Prostate gland (tissue), 2 donors: ENCODE results near the gene SPCS1.

Experiments
- POLR2A ChIP-seq: fragments of 450-650 bp; IDR thresholded peaks from one replicate; pipeline ENCODE4 v1.6.1; 2016; ENCODE audit warnings: antibody characterized with exemption, mild to moderate bottlenecking
- POLR2AphosphoS5 ChIP-seq: sonication (generic); formaldehyde crosslinking; IDR thresholded peaks from one replicate; pipeline ENCODE4 v1.6.1; 2017; ENCODE audit warnings: antibody characterized with exemption
- TF ChIP-seq, protein P1 (sequence below), 4 experiments: fragments of 200-600 bp in 2 of 4; fragments of 450-650 bp in 2 of 4; sonication (generic) in 2 of 4; IDR thresholded peaks; 1 replicate in 3 of 4; 2 replicates in 1 of 4; pipeline ENCODE4 v1.5.1; 2016 to 2019; ENCODE audit warnings: antibody characterized with exemption in 4 of 4, mild to moderate bottlenecking in 2 of 4, moderate library complexity in 2 of 4

DNA sequence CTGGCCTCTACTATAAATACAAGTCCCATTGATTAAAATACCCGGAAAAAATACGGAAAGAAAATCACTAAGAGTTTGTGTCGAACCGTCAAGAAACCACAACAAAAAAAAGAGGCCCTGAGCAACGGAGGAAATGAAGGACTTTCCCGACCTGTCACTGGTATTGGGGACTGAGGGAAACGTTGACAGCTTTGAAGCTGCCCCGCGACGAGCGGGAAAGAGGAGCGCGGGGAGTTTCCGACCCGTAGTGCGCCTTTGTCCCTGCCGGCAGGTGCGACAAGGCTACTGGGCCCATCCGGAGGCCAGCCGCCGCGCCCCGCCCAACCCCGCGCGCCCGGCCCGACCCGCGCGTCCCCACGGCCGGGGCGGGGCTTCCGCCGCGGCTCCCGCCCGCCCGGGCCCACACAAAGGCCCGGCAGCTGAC is 20.6 kb upstream of the SPCS1 start:
- TF ChIP-seq, protein P1, sequence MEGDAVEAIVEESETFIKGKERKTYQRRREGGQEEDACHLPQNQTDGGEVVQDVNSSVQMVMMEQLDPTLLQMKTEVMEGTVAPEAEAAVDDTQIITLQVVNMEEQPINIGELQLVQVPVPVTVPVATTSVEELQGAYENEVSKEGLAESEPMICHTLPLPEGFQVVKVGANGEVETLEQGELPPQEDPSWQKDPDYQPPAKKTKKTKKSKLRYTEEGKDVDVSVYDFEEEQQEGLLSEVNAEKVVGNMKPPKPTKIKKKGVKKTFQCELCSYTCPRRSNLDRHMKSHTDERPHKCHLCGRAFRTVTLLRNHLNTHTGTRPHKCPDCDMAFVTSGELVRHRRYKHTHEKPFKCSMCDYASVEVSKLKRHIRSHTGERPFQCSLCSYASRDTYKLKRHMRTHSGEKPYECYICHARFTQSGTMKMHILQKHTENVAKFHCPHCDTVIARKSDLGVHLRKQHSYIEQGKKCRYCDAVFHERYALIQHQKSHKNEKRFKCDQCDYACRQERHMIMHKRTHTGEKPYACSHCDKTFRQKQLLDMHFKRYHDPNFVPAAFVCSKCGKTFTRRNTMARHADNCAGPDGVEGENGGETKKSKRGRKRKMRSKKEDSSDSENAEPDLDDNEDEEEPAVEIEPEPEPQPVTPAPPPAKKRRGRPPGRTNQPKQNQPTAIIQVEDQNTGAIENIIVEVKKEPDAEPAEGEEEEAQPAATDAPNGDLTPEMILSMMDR (IDR thresholded peaks at IDR 0.05): peak in 1 of 4 experiments; percentile 9
- TF ChIP-seq POLR2AphosphoS5 (no peak), POLR2A (peak; percentile 56)
